GM12891 (cell line): ENCODE measurements around the gene ERMP1.

Experiments used
- DNase-seq: peaks from one replicate; pipeline ENCODE4 v3.0.0; 2011; ENCODE audit warnings: low spot score; ENCODE audit not compliant: insufficient read length
- FAIRE-seq: peaks from 2 replicates; lab custom pipeline; 2011; peaks lifted over from hg19 to GRCh38; lab: Jason Lieb, UNC
- PAX5 ChIP-seq: IDR thresholded peaks from 2 replicates; pipeline ENCODE4 v1.6.1; 2011; ENCODE audit warnings: low read length, moderate library complexity, mild to moderate bottlenecking; ENCODE audit not compliant: insufficient read depth, severe bottlenecking
- POLR2A ChIP-seq: IDR thresholded peaks from 2 replicates; pipeline ENCODE4 v1.6.1; 2011; ENCODE audit warnings: low read depth, low read length, control low read depth
- POLR2AphosphoS5 ChIP-seq: IDR thresholded peaks from 2 replicates; pipeline ENCODE4 v1.6.1; 2011; ENCODE audit warnings: low read depth, low read length, control low read depth
- POU2F2 ChIP-seq: IDR thresholded peaks from 2 replicates; pipeline ENCODE4 v1.6.1; 2011; ENCODE audit warnings: low read depth, mild to moderate bottlenecking, control low read depth, low read length, moderate library complexity
- SPI1 ChIP-seq: IDR thresholded peaks from 2 replicates; pipeline ENCODE4 v1.6.1; 2011; ENCODE audit warnings: low read depth, low read length, control low read depth
- TAF1 ChIP-seq: IDR thresholded peaks from 2 replicates; pipeline ENCODE4 v1.6.1; 2011; ENCODE audit warnings: low read depth, low read length, control low read depth

Gene ERMP1

GRCh38 chr9:5736563-5737346 is 96.2 kb downstream of the ERMP1 start:
- FAIRE-seq (no peak), DNase-seq (no peak)
- TF ChIP-seq POLR2A = no peak
- TF ChIP-seq PAX5 = no peak
- TF ChIP-seq POU2F2 = no peak
- TF ChIP-seq TAF1 = no peak
- TF ChIP-seq SPI1 = no peak
- no peak for TF ChIP-seq POLR2AphosphoS5

GRCh38 chr9:5735072-5735471 is 97.8 kb downstream of the ERMP1 start:
- TF ChIP-seq POU2F2 (no peak), TAF1 (no peak), PAX5 (no peak), POLR2A (no peak), SPI1 (no peak), POLR2AphosphoS5 (no peak)
- FAIRE-seq = no peak
- no peak for DNase-seq
